Measurements from ENCODE around the gene DNMT3L.
"Not testable (repeated sequence)": the region's sequence is repeated elsewhere in the genome, so short reads cannot be mapped to it uniquely, and the experiment has no call there.

DNMT3L gene

GRCh38 chr21:44275041-44275440 is 13.3 kb upstream of the DNMT3L start:
- DNase-seq: no peak

DNA sequence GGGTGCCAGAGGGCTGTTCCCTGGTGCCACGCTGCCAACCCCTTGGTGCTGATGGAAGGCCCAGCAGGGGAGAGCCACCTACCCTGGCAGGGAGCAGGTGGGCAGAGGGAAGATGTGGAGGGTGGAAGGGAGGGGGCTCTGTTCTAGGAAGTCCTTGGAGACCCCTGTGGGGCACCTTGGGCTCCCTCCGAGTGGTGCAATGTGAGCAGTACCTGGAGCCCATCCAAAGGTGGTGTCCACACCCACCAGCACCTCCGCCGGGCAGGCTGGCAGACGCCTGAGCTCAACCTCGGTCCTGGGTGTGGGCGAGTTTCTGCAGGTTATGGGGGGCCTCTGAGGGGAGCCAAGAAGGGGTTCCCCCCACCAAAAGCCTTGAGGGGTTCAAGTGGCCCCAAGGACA is 11.3 kb upstream of the DNMT3L start:
- no peak for DNase-seq

GRCh38 chr21:44272284-44272858 is 10.7 kb upstream of the DNMT3L start:
- no peak for DNase-seq

DNA sequence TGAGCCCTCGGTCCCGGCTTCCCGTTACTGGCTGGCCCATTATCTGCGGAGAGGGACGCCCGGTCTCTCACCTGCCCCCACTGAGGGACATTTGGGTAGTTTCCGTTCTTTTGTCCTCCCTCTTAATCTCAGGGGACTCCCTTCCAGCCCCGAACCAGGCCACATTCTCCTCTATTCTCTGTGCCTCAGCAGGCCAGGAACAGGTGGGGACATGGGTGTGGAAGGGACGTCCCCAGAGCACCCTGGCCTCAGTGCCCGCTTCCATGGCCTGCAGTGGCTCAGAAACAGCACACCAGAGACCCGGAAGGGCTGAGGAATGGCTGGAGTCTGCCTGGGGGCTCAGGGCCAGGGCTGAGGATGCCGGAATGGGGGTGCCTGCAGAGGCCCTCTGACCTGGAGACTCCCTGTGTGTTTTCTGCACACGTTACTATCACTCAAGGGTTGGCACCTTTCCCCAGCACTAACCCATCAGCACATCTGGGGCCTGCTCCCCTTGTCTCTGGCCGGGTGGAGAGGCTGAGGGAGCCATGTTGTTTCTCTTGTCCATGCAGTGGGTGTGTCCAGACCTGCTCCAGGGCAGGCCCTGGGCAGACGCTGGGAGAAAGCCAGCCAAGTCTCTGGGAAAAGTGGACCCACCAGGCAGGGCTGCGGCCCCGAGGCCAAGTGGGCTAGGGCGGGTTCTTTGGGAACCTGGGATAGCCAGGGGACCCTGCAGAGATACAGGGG is 10.0 kb upstream of the DNMT3L start:
- DNase-seq: no peak

GRCh38 chr21:44269090-44269489 is 7.4 kb upstream of the DNMT3L start:
- no peak for DNase-seq

- peak in 1 of 2 donors; percentile 47 for DNase-seq
Measured at GRCh38 chr21:44267655-44268142, 6.0 kb upstream of the DNMT3L start.

- DNase-seq: no peak
Measured at GRCh38 chr21:44265734-44266270, 4.1 kb upstream of the DNMT3L start.

GRCh38 chr21:44263768-44264167 is 2.1 kb upstream of the DNMT3L start:
- no peak for DNase-seq

- no peak for DNase-seq
Measured at GRCh38 chr21:44263221-44263760, 1.6 kb upstream of the DNMT3L start.

GRCh38 chr21:44262338-44263056 is 800 bp upstream of the DNMT3L start:
- no peak for DNase-seq

DNA sequence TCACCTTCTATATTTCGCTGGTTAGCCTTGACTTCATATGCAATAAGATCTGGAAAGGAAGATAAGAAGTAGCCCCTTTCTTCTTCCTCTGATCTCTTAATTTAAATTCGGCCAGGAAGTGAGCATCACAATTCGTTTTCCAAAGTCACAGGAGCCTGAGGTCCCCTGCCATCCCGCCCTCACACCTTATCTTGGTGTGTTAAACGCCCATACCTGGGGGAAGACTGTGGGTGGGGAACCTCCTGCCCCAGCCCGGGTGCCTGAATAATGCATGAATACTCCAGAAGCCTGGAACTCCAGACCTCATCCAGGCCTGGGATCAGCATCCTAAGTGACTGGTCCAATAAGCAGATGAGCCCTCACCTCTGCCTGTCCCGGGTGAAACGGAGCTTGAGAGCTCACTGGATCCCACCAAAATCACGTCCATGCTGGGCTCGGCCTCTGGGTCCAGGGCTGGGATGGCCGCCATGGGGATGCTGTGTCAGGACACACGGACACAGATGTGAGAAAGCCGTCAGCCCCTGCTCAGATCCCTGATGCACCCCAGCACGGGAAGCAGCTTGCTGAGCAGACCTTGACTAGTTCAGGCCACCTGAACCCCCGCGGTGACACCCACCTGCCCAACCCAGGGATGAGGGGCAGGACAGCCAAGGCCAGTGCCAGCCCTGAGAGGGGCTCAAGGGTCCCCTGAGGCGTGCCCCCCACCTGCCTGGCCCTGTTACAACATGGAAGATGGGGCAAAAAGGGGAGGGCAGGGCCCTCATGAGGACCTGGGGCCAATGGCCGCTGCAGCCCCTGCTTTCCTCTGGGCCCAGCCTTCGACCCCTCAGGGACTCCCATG is 686 bp downstream of the DNMT3L start:
- no peak for DNase-seq

DNA sequence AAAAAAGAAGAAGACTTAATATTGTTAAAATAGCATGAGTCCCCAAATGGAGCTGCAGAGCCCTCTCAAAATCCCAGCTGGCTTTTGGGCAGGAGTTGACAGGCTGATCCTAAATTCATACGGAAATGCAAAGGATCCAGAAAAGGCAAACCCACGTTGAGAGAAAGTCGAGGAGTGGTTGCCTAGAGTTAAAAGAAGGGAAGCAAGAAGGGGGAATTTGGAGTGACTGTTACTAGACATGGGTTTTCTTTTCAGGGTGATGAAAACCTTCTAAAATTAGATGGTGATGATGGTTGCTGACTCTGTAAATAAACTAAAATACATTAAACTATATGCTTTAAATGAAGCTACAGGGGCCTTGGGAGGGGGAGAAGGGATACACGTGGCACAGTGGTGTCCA is 1.6 kb downstream of the DNMT3L start:
- no peak for DNase-seq

DNA sequence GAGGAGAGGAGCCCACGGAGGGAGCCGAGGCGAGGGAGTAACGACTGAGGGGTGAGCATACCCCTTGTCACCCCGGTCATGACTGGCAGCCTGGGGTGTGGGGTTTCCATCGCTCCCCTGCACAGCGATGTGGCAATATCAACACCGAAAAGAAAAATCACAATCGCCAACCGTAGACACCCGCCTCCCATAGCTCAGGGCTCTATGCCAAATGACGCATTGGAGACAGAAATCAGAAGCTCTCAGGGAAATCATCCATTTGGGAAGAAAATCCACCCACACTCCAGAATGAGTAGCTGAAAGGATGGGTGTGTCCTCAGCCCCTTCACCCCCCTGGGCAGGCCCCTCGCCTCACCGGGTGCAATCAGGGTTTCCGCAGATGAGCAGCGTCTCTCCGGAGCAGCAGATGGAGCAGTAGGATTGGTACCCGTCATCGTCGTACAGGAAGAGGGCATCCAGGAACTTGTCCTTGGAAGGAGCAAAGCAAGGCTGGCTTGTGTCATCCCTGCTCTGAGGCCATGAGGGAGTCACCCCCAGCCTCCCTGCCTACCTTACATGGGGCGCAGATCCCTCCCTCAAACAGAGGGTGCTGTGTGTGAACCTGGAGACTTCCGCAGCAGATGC is 2.5 kb downstream of the DNMT3L start:
- DNase-seq: no peak

GRCh38 chr21:44258056-44258725 is 3.5 kb downstream of the DNMT3L start:
- no peak for DNase-seq

DNA sequence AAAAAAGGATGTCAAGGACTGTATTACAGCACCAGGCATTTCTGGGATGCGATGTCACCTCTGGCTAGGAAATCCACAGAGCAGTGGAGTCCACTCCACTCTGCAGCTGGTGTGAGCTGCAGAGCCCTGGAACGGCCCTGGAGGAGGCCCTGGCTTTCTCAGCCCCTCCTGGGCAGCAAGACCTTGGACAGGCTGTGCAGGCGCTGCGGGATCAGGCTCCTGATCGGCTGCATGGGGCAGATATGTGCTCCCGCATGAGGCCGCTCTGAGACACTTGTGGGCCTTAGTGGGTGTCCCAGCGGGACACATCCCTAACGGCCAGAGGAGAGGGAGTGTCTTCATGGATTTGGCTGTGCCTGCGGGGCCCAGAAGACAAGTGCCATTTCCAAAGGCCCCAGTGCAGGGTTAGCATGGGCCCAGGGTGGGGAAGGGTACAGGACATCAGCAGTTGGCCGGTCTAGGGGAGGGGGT is 6.2 kb downstream of the DNMT3L start:
- DNase-seq: no peak

GRCh38 chr21:44253832-44254710 is 7.6 kb downstream of the DNMT3L start:
- peak in 1 of 2 donors; percentile 1 for DNase-seq

DNA sequence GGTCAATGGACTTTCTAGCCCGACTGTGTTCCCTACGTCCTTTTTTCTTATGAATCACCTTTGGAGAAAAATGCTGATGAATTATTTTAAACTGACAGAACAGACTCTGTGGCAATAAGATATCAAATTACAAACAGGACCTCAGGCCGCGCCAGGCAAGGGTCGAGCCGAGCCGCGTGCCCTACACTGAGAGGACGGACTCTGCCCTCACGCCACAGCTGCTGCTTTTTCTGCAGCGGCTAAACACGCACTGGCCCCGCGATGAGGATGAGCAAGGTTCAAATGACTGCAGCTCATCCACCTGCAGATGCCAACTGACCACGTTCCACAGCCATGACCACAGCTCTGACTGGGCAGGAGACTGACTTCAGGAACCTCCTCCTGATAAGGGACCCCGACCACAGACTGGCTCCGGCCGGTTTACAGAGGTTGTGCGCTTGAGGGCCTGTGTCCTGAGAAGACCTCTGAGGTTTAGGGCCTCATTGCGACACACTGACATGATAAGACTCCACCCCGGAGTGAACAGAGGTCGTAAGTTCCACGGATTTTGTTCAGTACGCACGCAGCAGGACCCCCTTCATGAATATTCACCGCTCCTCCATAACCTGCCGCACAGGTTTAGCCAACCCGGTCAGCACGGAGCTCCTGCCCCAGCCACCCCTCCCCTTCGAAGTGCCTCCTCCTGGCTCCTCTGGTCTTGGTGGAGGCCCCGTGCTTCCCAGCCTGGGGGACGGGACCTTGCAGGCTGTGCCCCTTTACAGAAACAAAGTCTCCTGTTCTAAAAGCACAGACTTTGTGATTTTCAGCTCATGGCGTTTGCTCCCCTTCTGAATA is 12.3 kb downstream of the DNMT3L start:
- DNase-seq: not testable (repeated sequence)

DNA sequence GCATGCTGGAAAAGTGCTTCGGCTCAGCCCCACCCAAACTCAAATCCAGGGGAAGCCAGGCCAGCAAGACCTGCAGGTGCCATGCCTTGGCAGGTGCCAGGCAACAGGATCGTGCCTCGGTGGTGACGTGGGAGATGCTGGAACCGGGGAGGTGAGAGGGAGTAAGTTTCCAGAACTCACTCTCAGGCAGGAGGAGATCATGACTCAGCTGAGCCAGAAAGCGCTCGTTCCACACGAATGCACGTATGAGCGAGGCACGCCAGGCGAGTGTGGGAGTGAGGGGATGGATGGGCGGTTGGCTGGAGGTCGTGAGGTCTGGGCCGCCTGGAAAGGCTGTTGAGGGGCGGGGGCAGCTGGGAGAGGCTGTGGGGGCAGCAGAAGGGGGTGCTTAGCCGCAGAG is 13.8 kb downstream of the DNMT3L start:
- DNase-seq: not testable (repeated sequence)

DNA sequence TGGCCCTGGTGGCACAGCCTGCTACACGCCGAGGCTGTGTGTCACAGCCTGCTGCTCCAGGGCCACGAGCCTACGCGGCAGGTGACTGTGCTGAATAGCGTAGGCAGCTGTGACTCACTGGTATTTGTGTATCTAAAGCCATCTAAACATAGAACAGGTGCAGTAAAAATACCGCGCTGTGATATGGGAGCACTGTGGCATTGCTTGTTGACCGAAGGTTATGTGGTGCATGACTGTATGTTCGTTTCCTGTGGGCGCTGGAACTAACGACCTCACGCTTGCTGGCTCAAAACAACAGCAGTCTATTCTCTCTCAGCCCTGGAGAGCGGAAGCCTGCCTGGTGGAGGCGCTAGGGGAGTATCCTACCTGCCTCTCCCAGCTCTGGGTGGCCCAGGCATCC is 17.7 kb downstream of the DNMT3L start:
- not testable (repeated sequence) for DNase-seq

Measured in bone marrow (tissue), 2 donors.